Jurkat, Clone E6-1 (cell line): Measurements from ENCODE around the gene PPP1R1C. TPM values are rescaled to one million over a fixed set of nuclear protein-coding genes. Genes with fewer than 3 reads are reported as not detected.
A peak's percentile ranks its signal among the peaks of the same experiment; 100 is the strongest.
"Not testable (repeated sequence)": the region's sequence is repeated elsewhere in the genome, so short reads cannot be mapped to it uniquely, and the experiment has no call there.

Experiments used
- DNase-seq: peaks from one replicate; pipeline ENCODE4 v3.0.0-alpha.2; 2011; ENCODE audit warnings: low read depth, low spot score
- H3K4me3 ChIP-seq: 2 replicates; pipeline ENCODE4 v1.5.1; 2011; ENCODE audit warnings: mild to moderate bottlenecking, low read length, control low read depth, moderate library complexity
- polyA plus RNA-seq: library from polyadenylated mRNA; unstranded; fragments of >200 nt; gene quantifications from one replicate; pipeline ENCODE4 v1.2.1, GENCODE V29; 2012; ENCODE audit warnings: missing spikeins; ENCODE audit not compliant: insufficient read length, insufficient read depth

PPP1R1C gene, protein sequence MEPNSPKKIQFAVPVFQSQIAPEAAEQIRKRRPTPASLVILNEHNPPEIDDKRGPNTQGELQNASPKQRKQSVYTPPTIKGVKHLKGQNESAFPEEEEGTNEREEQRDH
- polyA plus RNA-seq, result 9.9 TPM

DNA sequence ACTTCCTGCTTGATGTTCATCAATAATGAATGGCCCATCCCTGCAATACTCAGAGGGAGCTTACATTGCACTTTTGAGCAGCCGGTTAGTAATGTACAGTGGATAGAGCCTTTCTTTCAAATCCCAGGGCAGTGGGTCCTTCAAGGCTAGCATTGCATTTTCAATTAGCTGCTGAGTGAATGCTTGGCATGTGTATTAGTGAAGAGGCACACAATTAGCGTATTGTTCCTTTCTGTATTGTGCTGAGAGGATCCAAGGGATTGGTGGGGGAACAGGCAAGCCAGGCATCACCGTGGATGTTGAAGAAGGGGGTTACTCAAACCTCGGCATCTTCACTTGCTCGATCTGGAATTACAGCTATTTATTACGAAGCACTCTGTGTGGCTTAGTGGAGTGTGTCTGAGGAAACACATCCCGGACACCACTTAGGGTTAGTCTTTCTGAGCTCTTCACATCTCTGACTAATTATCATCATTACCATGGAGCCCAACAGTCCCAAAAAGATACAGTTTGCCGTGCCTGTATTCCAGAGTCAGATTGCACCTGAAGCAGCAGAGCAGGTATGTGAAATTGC is at the start of gene PPP1R1C:
Gene PPP1R1C, plus strand, starts transcription at position 222 of the 574 bp plus-strand sequence. Its CDS starts 258 bp downstream, at position 480.
- DNase-seq, result no peak
- no peak within 1 kb of the TSS for H3K4me3 ChIP-seq

DNA sequence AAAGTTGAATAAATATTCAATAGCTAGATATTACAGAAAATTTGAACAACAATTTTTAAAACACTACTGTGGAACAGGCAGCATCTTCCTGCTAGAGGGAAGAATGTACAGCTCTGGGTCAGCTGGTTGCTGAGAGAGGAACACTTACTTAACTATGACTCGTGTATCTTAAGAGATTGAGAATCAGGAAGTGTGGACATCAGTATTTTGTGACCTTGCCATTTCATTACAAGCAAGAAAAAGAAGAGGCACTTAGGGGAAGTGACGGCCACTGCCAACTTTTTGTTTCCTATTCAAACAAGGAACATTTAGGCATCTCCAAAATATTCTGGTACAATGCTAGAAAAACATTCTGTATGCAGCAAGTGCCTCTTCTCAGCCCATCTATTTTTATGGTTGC is 48.2 kb upstream of the PPP1R1C start:
- DNase-seq, result no peak
- H3K4me3 ChIP-seq, result no peak overlapping the region

DNA sequence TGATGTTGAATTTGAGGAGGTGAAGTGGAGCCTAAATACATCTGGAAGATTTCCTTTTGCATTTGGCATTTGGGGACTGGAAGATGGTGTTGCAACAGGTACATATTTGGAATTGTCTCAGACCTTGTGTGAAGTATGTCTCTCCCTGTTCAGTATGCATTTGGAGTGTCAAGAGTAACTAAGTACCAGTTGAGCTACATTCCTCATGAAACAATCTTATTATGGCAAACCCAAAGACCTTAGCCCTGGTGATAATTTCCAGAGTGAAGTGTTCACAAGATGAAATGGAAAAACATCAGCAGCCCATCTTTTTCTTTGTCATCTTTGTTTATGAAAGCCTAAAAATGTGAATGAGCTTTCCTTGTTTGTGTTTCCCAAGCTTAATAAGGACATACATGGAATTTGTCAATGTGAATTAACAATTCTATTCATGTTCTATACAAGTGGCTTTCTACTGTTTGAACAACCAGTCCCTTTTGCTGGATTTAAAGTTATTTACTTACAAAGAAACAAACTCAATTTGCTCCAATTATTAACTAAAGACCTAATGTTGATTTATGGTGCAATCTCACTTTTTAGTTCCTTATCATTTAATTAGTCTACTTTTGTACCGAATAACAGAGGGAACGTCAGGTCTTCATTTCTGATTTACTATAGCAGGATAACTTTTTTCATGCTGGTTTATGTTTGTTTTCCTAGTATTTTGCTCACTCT is 42.1 kb upstream of the PPP1R1C start:
- no peak overlapping the region for H3K4me3 ChIP-seq
- no peak for DNase-seq

GRCh38 chr2:181944164-181944913 is 41.3 kb upstream of the PPP1R1C start:
- H3K4me3 ChIP-seq, result no peak overlapping the region
- DNase-seq, result no peak

DNA sequence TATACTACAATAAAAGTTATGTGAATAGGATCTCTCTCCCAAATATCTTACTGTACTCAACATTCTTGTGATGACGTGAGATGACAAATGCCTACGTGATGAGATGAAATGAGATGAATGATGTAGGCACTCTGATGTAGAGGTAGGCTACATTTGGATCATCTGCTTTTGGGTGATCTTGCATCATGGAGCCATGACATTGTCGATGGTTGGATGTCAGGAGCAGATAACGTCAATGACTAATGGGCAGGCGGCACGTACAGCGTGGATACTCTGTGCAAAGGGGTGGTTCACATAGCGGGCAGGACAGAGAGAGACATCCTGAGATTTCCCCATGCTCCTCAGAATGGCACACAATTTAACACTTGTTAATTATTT is 40.8 kb upstream of the PPP1R1C start:
- no peak for DNase-seq
- no peak overlapping the region for H3K4me3 ChIP-seq

- H3K4me3 ChIP-seq, result no peak overlapping the region
- no peak for DNase-seq
Observed at GRCh38 chr2:181946444-181947127, 39.1 kb upstream of the PPP1R1C start.

GRCh38 chr2:181947273-181947672 is 38.4 kb upstream of the PPP1R1C start:
- no peak for DNase-seq
- no peak overlapping the region for H3K4me3 ChIP-seq

GRCh38 chr2:181948227-181948626 is 37.4 kb upstream of the PPP1R1C start:
- DNase-seq, result no peak
- H3K4me3 ChIP-seq, result no peak overlapping the region

DNA sequence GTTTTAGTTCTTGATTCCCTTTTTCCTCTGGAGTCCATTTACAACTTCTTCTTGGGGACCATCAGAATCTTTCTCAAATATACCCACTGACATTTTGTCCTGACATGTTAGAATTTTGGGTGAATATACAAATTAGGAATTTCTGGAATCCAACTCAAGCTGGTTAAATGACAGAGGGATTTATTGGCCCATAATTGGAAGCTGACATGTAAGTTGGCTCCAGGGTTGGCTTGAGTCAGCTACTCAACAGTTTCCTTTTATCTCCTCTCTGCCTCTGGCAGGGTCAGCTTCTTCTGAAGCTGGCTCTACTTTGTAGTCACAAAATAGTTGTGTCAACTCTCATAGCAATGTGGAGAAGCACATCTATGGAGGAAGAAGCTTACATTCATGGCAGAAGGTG is 36.6 kb upstream of the PPP1R1C start:
- H3K4me3 ChIP-seq, result no peak overlapping the region
- DNase-seq, result no peak

DNA sequence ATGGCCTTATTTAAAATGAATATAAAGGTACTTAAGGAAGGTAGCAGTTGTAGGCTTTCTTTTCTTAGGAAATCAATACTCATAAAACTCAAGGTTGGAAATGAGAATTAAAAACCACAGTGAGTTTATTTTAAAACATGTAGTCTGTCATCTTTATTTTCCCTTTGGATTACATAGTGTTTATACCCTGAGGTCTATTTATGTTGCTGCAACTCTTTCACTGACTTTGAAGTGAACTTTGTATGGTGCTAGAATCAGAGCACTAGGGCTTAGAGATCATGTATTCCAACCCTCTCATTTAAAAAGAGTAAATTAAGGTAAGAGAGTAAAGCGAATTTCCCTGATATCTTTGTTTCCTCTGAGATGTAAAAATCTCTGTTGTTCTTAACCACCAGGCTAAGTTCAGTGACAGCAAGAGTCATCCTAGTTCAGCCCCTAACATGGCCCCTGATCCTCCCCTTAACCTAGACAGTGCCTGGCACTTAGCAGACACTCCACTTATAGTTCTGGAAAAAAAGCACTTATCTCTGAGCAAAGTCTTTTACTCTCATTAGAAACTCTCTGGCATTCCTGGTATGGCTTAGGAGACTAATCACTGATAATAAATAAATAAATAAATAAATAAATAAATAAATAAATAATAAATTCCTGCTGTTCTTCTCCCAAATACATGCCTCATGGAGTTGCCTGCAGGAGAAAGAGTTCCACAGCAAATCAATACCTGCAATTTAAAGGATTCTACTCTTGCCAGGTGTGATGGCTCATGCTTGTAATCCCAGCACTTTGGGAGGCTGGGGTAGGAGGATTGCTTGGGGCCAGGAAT is 33.0 kb upstream of the PPP1R1C start:
- H3K4me3 ChIP-seq, result no peak overlapping the region
- DNase-seq, result no peak

- peak; percentile 91 for DNase-seq
- H3K4me3 ChIP-seq, result peak overlapping the region; percentile 51
Observed at GRCh38 chr2:181953881-181954537, 31.6 kb upstream of the PPP1R1C start.

DNA sequence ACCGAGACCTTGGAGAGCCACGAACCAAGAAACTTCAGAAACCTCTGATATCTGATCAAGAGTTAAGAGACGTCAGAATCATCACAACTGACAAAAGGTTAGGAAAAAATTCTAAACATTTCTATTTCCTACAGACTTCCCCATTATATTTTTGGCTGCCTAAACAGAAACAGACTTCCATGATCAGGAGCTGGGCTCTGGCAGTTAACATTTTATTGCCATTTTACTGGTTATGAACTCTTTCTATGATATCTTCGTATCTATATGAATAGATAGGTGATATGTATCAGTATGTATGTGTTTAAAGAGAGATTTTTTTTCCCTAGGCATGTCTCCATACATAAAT is 31.1 kb upstream of the PPP1R1C start:
- no peak for DNase-seq
- H3K4me3 ChIP-seq, result peak overlapping the region; percentile 51

DNA sequence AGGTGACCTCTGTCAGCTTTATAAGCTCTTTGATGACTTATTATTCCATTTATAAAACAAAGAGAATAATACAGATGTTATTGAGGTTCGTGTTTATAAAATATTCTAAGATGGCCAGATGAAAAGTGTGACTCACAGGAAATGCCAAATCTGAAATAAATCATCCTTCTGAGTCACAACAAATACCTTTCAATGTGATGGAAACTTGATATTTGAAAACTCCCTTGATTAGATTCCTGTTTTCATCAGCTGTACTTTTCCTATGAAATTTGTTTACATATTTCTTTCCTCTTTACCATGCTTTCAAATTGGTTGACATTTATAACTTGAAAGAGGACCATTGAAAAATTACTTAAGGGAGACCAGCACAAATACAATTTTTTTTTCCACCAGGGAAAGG is 30.6 kb upstream of the PPP1R1C start:
- no peak for DNase-seq

GRCh38 chr2:181955866-181956265 is 29.8 kb upstream of the PPP1R1C start:
- not testable (repeated sequence) for DNase-seq, H3K4me3 ChIP-seq

More for the DNA sequence above, 30.6 kb upstream of the PPP1R1C start:
- H3K4me3 ChIP-seq, result peak overlapping the region; percentile 51

DNA sequence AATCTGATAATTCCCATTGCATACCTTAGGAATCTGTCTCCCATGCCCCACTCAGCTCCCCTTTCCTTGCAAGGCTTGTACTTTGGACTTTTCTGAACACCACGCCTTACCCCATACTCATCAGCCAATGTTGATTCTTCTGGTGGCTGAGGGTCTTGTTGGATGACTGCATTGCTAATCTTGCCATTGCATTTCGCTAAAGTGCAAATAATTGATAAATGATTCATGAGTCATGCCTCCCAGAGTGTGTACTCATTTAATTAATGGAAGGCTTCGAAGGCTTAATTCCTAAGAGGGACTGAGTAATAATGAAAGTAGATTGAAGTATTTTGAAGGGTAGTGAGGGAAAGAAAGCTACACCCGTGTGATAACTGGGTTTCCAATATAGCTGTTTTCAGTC is 28.0 kb upstream of the PPP1R1C start:
- DNase-seq, result no peak
- no peak overlapping the region for H3K4me3 ChIP-seq

DNA sequence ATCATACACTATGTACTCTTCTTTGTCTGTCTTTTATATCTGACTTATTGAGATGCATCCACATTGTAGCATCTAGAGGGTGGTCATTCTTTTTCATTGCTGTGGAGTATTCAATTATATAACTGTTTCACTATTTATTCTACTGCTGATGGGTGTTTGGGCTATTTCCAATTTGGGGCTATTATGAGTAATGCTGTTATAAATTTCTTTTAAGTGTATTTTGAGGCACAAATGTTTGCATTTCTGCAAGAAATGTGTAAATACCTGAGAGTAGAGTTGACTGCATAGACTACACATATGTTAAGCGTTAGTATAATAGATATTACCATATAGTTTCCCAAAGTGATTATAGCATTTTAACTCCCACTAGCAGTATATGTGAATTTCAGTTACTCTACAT is 26.9 kb upstream of the PPP1R1C start:
- no peak overlapping the region for H3K4me3 ChIP-seq
- DNase-seq, result no peak

DNA sequence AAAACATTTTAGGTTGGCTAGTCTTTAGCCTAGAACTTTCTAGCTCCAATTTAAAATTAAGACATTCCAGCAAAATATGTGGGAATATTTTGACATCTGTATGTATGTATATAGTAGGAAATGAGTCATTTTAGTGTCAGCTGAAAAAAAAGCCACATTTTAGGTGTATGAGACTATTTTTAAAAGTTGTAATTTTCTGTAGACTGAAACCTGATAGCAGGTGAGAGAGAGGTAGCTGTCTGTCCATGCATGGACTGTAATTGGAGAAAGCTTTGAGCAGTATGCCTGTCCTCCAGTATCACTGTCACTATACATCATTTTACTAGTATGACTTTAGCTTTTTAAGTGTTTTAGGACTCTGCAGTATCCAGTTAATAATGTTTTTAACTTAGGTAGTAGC is 26.1 kb upstream of the PPP1R1C start:
- no peak for DNase-seq
- H3K4me3 ChIP-seq, result no peak overlapping the region

- not testable (repeated sequence) for DNase-seq, H3K4me3 ChIP-seq
Observed at GRCh38 chr2:181961167-181961566, 24.5 kb upstream of the PPP1R1C start.
